ENCODE data around the gene PRLR.

DNA sequence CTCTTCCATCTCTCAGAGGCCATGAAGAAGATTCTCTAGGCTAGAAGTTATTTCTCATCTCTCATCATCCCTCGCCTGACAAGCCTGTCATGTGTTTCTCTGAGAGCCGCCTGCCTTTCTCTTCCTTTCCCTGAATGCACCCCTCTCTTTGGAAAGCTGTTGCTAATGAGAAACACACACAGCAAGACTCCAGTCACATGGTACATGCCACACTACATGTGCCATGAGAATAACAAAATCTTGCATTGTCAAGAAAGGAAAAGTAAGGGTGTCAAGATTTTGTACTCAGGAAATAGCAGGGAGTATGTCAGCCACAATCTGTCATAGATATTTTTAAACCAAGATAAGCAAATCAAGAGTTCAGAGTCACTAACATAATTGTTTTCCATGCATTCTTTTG, 191.4 kb downstream of the PRLR start:
- TF ChIP-seq, protein P1, sequence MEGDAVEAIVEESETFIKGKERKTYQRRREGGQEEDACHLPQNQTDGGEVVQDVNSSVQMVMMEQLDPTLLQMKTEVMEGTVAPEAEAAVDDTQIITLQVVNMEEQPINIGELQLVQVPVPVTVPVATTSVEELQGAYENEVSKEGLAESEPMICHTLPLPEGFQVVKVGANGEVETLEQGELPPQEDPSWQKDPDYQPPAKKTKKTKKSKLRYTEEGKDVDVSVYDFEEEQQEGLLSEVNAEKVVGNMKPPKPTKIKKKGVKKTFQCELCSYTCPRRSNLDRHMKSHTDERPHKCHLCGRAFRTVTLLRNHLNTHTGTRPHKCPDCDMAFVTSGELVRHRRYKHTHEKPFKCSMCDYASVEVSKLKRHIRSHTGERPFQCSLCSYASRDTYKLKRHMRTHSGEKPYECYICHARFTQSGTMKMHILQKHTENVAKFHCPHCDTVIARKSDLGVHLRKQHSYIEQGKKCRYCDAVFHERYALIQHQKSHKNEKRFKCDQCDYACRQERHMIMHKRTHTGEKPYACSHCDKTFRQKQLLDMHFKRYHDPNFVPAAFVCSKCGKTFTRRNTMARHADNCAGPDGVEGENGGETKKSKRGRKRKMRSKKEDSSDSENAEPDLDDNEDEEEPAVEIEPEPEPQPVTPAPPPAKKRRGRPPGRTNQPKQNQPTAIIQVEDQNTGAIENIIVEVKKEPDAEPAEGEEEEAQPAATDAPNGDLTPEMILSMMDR (conservative IDR thresholded peaks at IDR 0.05 in 1 of 2, IDR thresholded peaks at IDR 0.05 in 1 of 2; ENCODE audit: extremely low read depth in 1 of 2, insufficient read depth in 1 of 2, low read depth in 1 of 2, low read length in 2 of 2): no peak
- no peak for TF ChIP-seq EZH2 (IDR thresholded peaks at IDR 0.05; ENCODE audit: borderline replicate concordance, low read length)

All from mammary epithelial cell (primary cell).